ENCODE results near the gene MXD1. TPM values are rescaled to one million over a fixed set of nuclear protein-coding genes. Genes with fewer than 3 reads are reported as not detected.

Gene MXD1
- total RNA-seq, 1 donor, result 80.9 TPM

Other genes starting within 250 kb of the MXD1 start
- gene ANXA4, start 173.0 kb upstream of the MXD1 start, total RNA-seq, result 6.0 TPM
- 18.6 TPM for gene GMCL1, start 85.4 kb upstream of the MXD1 start, total RNA-seq
- gene SNRNP27, start 21.2 kb upstream of the MXD1 start, total RNA-seq, result 66.4 TPM
- 0.84 TPM for gene ASPRV1, start 46.5 kb downstream of the MXD1 start, total RNA-seq
- 91.0 TPM for gene PCBP1, start 172.4 kb downstream of the MXD1 start, total RNA-seq